ENCODE measurements around the gene WIPF2. TPM values are rescaled to one million over a fixed set of nuclear protein-coding genes. Genes with fewer than 3 reads are reported as not detected.

WIPF2 gene

Small RNA genes lying within 50 kb of the gene (small RNA-seq; reads per million reads assigned to genes)
- gene MIR6867 (ENCODE audit: insufficient read depth) = not detected
